Fibroblast of lung (primary cell): ENCODE data around the gene TMEM131L.

Source experiments
- EZH2 ChIP-seq: IDR thresholded peaks from 2 replicates; pipeline ENCODE4 v1.5.1; 2012; ENCODE audit warnings: low read length, control low read depth, mild to moderate bottlenecking; ENCODE audit errors: missing control alignments
- TF ChIP-seq, protein P1 (sequence below), 2 donors: IDR thresholded peaks in 1 of 2; conservative IDR thresholded peaks in 1 of 2; 1 replicate in 1 of 2; 2 replicates in 1 of 2; pipeline ENCODE4 v1.5.1; 2011 to 2012; ENCODE audit warnings: low read length in 2 of 2, control low read depth in 1 of 2, inconsistent platforms in 1 of 2, low read depth in 1 of 2, mild to moderate bottlenecking in 1 of 2

DNA sequence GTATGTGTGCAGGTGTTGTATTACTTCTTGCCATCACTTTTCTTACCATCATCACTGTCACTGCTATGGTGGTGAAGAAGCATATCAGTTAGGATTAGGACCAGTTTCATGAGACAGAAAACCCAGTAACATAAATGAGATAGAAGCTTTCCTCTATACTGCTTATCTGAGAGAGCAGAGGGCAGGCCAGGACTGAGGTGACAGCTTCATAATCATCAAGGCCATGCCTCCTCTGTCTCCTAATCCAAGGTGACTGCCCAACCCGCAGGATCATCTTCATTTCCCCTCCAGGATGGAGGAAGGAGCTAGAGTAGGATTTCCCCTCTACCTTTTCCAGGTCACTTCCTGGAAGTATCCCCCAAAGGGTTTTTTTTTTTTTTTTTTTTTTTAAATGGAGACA, 35.4 kb downstream of the TMEM131L start:
- TF ChIP-seq, protein P1, sequence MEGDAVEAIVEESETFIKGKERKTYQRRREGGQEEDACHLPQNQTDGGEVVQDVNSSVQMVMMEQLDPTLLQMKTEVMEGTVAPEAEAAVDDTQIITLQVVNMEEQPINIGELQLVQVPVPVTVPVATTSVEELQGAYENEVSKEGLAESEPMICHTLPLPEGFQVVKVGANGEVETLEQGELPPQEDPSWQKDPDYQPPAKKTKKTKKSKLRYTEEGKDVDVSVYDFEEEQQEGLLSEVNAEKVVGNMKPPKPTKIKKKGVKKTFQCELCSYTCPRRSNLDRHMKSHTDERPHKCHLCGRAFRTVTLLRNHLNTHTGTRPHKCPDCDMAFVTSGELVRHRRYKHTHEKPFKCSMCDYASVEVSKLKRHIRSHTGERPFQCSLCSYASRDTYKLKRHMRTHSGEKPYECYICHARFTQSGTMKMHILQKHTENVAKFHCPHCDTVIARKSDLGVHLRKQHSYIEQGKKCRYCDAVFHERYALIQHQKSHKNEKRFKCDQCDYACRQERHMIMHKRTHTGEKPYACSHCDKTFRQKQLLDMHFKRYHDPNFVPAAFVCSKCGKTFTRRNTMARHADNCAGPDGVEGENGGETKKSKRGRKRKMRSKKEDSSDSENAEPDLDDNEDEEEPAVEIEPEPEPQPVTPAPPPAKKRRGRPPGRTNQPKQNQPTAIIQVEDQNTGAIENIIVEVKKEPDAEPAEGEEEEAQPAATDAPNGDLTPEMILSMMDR (conservative IDR thresholded peaks at IDR 0.05 in 1 of 2, IDR thresholded peaks at IDR 0.05 in 1 of 2; ENCODE audit: low read depth in 1 of 2, low read length in 2 of 2) = no peak
- TF ChIP-seq EZH2 = no peak
